Transverse colon (tissue), 4 donors: Measurements from ENCODE around the gene PPP3CB. TPM values are rescaled to one million over a fixed set of nuclear protein-coding genes. Genes with fewer than 3 reads are reported as not detected.

Experiments used
- DNase-seq: peaks from one replicate; pipeline ENCODE4 v3.0.0-alpha.2; 2019
- H3K27ac ChIP-seq, 4 donors: fragments of 200-600 bp; sonication (generic); 2 replicates each; pipeline ENCODE4 v1.5.1; 2016 to 2018; ENCODE audit warnings: inconsistent platforms in 4 of 4
- H3K27me3 ChIP-seq: fragments of 200-600 bp; sonication (generic); 2 replicates; pipeline ENCODE4 v1.5.1; 2017; ENCODE audit warnings: inconsistent platforms
- H3K36me3 ChIP-seq, 4 donors: fragments of 200-600 bp; sonication (generic); 2 replicates each; pipeline ENCODE4 v1.5.1; 2017 to 2019; ENCODE audit warnings: inconsistent platforms in 4 of 4
- H3K4me1 ChIP-seq, 4 donors: fragments of 200-600 bp; sonication (generic); 2 replicates each; pipeline ENCODE4 v1.5.1; 2017 to 2020; ENCODE audit warnings: inconsistent platforms in 4 of 4
- H3K4me3 ChIP-seq, 4 donors: fragments of 200-600 bp; sonication (generic); 1 replicate in 1 of 4; 2 replicates in 3 of 4; pipeline versions ENCODE4 v1.5.1 to v1.6.1; 2017 to 2019; ENCODE audit warnings: inconsistent platforms in 4 of 4
- H3K9me3 ChIP-seq, 2 donors: fragments of 200-600 bp; sonication (generic); 2 replicates each; pipeline ENCODE4 v1.5.1; 2017 to 2019; ENCODE audit warnings: inconsistent platforms in 2 of 2
- EP300 ChIP-seq: sonication (generic); formaldehyde crosslinking; IDR thresholded peaks from one replicate; pipeline ENCODE4 v1.6.1; 2017; ENCODE audit warnings: antibody characterized with exemption, low read depth
- POLR2A ChIP-seq: fragments of 450-650 bp; IDR thresholded peaks from one replicate; pipeline ENCODE4 v1.6.1; 2016; ENCODE audit warnings: antibody characterized with exemption, mild to moderate bottlenecking, moderate library complexity
- POLR2AphosphoS5 ChIP-seq, 3 donors: sonication (generic); formaldehyde crosslinking; IDR thresholded peaks; one replicate each; pipeline ENCODE4 v1.6.1; 2016; ENCODE audit warnings: antibody characterized with exemption in 3 of 3
- WGBS, 2 donors: methylation state at CpG; one replicate each; pipeline ENCODE4 v1.1.5; 2018; ENCODE audit warnings: low coverage in 1 of 2; 5-methylcytosine and 5-hydroxymethylcytosine counted together
- in situ Hi-C, 4 donors: fragments of 200-750 bp; cut with MboI; loops; one replicate each; pipeline versions ENCODE4 v1.15.0 to v1.15.1; 2017; ENCODE audit warnings: low sequenced_read_pairs in 3 of 4, low pct_ligation_motif_present in 1 of 4, low pct_unique_long_range_greater_than_20kb in 1 of 4
- intact Hi-C: fragments of 100-400 bp; cut with DNase I; formaldehyde crosslinking; loops from one replicate; pipeline ENCODE4 v1.15.1; 2023; ENCODE audit warnings: low total_unique reads
- total RNA-seq, 4 donors: library from RNA; depleted of rRNA; stranded (reverse); fragments of >200 nt; gene quantifications; one replicate each; pipeline ENCODE4 v1.1.0, GENCODE V29; 2016
- TF ChIP-seq, protein P1 (sequence below), 5 experiments: fragments of 200-600 bp in 3 of 5; fragments of 450-650 bp in 2 of 5; sonication (generic) in 3 of 5; IDR thresholded peaks; 1 replicate in 2 of 5; 2 replicates in 3 of 5; pipeline ENCODE4 v1.5.1; 2016 to 2017; ENCODE audit warnings: antibody characterized with exemption in 5 of 5, inconsistent platforms in 3 of 5, mild to moderate bottlenecking in 2 of 5, moderate library complexity in 1 of 5

PPP3CB gene
- total RNA-seq, 4 donors from 2014 or later: 20.5 to 54.5 (median 35.9) TPM

DNA sequence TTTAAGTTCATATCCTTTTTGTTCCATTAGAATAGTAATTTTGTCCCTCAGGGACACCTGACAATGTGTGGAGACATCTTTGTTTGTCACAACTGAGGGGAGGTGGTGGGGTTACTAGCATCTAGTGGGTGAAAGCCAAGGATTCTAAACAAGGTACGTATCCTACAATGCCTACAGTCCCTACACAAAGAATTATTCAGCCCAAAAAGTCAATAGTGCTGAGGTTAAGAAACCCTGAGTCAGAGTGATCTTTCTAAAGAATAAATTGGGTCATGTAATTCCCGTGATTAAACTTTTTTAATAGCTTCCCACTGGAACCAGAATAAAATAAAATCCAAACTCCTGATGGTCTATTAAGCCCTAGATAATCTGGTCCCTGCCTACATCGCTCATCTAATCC is 79.3 kb downstream of the PPP3CB start:
- Histone ChIP-seq H3K36me3 (no peaks in the 10 kb centered on the region), H3K27me3 (no peaks in the 10 kb centered on the region), H3K27ac (no peak overlapping the region), H3K9me3 (no peaks in the 10 kb centered on the region), H3K4me1 (peaks cover 5 to 31% (median 17%) of the 10 kb centered on the region in 4 donors), H3K4me3 (no peak overlapping the region)
- 91 to 93% methylated on average over 3 of the region's 3 CpGs for WGBS, 2 donors
- TF ChIP-seq POLR2AphosphoS5 (IDR thresholded peaks at IDR 0.05) (no peak), EP300 (no peak), POLR2A (no peak)
- TF ChIP-seq, protein P1, sequence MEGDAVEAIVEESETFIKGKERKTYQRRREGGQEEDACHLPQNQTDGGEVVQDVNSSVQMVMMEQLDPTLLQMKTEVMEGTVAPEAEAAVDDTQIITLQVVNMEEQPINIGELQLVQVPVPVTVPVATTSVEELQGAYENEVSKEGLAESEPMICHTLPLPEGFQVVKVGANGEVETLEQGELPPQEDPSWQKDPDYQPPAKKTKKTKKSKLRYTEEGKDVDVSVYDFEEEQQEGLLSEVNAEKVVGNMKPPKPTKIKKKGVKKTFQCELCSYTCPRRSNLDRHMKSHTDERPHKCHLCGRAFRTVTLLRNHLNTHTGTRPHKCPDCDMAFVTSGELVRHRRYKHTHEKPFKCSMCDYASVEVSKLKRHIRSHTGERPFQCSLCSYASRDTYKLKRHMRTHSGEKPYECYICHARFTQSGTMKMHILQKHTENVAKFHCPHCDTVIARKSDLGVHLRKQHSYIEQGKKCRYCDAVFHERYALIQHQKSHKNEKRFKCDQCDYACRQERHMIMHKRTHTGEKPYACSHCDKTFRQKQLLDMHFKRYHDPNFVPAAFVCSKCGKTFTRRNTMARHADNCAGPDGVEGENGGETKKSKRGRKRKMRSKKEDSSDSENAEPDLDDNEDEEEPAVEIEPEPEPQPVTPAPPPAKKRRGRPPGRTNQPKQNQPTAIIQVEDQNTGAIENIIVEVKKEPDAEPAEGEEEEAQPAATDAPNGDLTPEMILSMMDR (IDR thresholded peaks at IDR 0.05): no peak
- no peak for DNase-seq
- intact Hi-C loops (no loop called here), in situ Hi-C loops (no loop called here)

- H3K27ac ChIP-seq: peak overlapping the region; percentile 93 to 98 (median 96)
- in situ Hi-C loops (no loop called here), intact Hi-C loops (no loop called here)
- peak; percentile 48 for DNase-seq
- peak overlapping the region; percentile 64 to 89 (median 80) for H3K4me3 ChIP-seq
- no peak for TF ChIP-seq POLR2AphosphoS5 (IDR thresholded peaks at IDR 0.05)
- TF ChIP-seq, protein P1 (IDR thresholded peaks at IDR 0.05): peak in 4 of 5 experiments; percentile 1 to 53 (median 30)
- peaks cover 5 to 42% (median 17%) of the 10 kb centered on the region in 4 donors for H3K4me1 ChIP-seq
- H3K9me3 ChIP-seq: no peaks in the 10 kb centered on the region
- H3K27me3 ChIP-seq: no peaks in the 10 kb centered on the region
- no peaks in the 10 kb centered on the region for H3K36me3 ChIP-seq
- WGBS, 2 donors: 4 to 5% methylated on average over 4 to 17 of the region's 17 CpGs
Observed at GRCh38 chr10:73414230-73414945, 81.4 kb downstream of the PPP3CB start.

DNA sequence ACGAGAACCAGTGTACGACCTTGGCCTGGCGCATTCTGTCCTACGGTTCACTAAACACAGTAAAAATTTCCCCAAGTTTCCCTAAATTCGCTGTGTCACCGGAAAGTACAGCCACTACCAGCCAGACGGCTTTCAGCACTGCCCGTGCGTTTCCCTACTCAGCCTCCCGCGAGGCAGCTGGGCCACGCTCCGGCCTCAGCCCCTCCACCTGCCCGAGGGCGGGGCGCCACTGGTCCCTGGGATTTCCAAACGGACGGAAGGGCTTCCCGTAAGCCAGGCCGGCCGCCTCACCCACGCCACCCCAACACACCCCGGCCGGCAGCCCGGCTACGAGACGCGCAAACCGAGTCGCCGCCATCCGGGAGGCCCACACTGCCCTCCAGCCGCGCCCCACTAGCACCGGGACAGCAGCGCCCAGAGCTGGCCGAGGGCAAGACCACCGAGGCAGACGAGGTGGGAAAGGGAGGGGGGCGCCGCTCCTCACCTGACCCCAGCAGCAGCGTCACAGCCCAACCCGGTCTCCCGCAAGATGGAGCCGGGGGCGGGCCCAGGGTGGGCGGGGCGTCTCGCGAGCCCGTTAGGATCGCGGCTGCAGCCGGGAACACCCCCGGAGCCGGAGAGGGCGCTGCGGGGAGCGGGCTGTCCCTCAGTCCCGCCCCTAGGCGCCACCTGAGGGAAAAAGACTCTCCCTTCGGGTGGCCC is 82.1 kb downstream of the PPP3CB start, which contains the start of gene ANXA7:
ANXA7 (minus strand) TSS at position 531 of the 702 bp plus-strand sequence. CDS start 13,202 bp downstream, outside the sequence.
- H3K4me1 ChIP-seq: peaks cover 5 to 44% (median 17%) of the 10 kb centered on the region in 4 donors
- peak within 1 kb of the TSS; percentile 64 to 89 (median 80) for H3K4me3 ChIP-seq
- TF ChIP-seq EP300 (no peak), POLR2AphosphoS5 (IDR thresholded peaks at IDR 0.05) (peak; percentile 74 to 94 (median 94)), POLR2A (peak; percentile 82)
- TF ChIP-seq, protein P1 (IDR thresholded peaks at IDR 0.05): peak in 2 of 5 experiments; percentile 33 to 37
- peak within 1 kb of the TSS; percentile 93 to 98 (median 96) for H3K27ac ChIP-seq
- in situ Hi-C loops (no loop called here), intact Hi-C loops (no loop called here)
- DNase-seq: peak; percentile 97
- H3K27me3 ChIP-seq: no peaks in the 10 kb centered on the region
- no peaks in the 10 kb centered on the region for H3K36me3 ChIP-seq
- WGBS, 2 donors: 0% methylated on average over 52 of the region's 62 CpGs; no CpG with 5 or more reads in 1 of the 2 donors
- no peaks in the 10 kb centered on the region for H3K9me3 ChIP-seq

GRCh38 chr10:73413108-73413527 is 82.7 kb downstream of the PPP3CB start:
- 0 to 3% methylated on average over 3 to 9 of the region's 9 CpGs for WGBS, 2 donors
- DNase-seq: peak; percentile 67
- H3K27ac ChIP-seq: peak overlapping the region; percentile 93 to 98 (median 96)
- in situ Hi-C loops (no loop called here), intact Hi-C loops (no loop called here)
- H3K36me3 ChIP-seq: no peaks in the 10 kb centered on the region
- H3K9me3 ChIP-seq: no peaks in the 10 kb centered on the region
- H3K4me3 ChIP-seq: peak overlapping the region; percentile 64 to 89 (median 80)
- TF ChIP-seq POLR2AphosphoS5 (IDR thresholded peaks at IDR 0.05) (peak in 2 of 3 donors; percentile 53 to 67), EP300 (no peak)
- TF ChIP-seq, protein P1 (IDR thresholded peaks at IDR 0.05): no peak
- H3K27me3 ChIP-seq: no peaks in the 10 kb centered on the region
- peaks cover 5 to 44% (median 17%) of the 10 kb centered on the region in 4 donors for H3K4me1 ChIP-seq
